WERI-Rb-1 (cell line): ENCODE results near the gene PLIN3.
A peak's percentile ranks its signal among the peaks of the same experiment; 100 is the strongest.

Source experiments
- DNase-seq: peaks from one replicate; pipeline ENCODE4 v3.0.0-alpha.2; 2020
- H3K27ac ChIP-seq: fragments of 250-450 bp; sonication (Bioruptor Pico); 2 replicates; pipeline ENCODE4 v1.5.1; 2020; ENCODE audit warnings: mild to moderate bottlenecking, moderate library complexity
- H3K27me3 ChIP-seq: fragments of 250-450 bp; sonication (Bioruptor Pico); 2 replicates; pipeline ENCODE4 v1.5.1; 2021; ENCODE audit warnings: mild to moderate bottlenecking, low read depth, moderate library complexity; ENCODE audit not compliant: insufficient read depth, severe bottlenecking
- H3K36me3 ChIP-seq: fragments of 250-450 bp; sonication (Bioruptor Pico); 2 replicates; pipeline ENCODE4 v1.5.1; 2020; ENCODE audit warnings: mild to moderate bottlenecking, moderate library complexity
- H3K4me3 ChIP-seq: 2 replicates; pipeline ENCODE4 v1.5.1; 2011; ENCODE audit warnings: low read depth, mild to moderate bottlenecking, control low read depth, low read length
- H3K9me3 ChIP-seq: fragments of 250-450 bp; sonication (Bioruptor Pico); 2 replicates; pipeline ENCODE4 v1.5.1; 2021; ENCODE audit warnings: mild to moderate bottlenecking, moderate library complexity; ENCODE audit not compliant: severe bottlenecking
- CTCF ChIP-seq: IDR thresholded peaks from 2 replicates; pipeline ENCODE4 v1.5.1; 2011; ENCODE audit warnings: low read depth, mild to moderate bottlenecking, control low read depth, inconsistent platforms, low read length

Gene PLIN3

DNA sequence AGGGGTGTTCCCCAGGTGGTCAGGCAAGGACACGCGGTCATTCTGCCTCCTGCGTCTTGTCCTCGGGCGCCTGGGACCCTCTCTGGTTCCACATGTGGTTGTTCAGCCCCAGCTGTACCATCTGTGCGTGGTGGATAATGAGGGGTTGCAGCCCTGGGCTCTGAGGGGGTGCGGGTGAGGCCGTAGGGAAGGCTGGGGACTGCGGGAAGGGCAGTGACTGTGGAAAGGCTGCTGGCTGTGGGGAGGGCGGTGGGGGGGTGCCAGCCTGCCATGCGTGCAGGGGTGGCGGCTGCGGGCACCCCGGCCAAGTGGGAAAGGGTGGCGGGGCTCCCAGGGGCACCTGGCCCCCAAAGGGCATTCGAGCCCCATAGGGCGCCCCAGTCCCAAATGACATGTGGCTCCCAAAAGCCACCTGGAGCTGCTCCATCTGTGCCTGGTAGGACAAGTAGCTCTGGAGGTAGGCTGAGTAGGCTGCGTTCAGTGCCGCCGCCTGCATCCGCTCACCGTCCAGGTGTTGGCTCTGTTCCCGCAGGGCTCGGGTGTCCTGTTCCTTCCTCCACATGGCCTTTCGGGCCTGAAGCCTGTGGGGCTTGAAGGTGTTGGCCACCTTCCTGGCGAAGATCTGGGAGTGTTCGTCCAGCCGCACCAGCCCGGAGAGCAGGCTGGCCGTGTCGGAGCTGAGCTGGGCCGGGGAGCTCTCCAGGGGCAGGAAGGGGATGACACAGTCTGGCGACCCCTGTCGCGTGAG is 51.1 kb downstream of the PLIN3 start:
- peaks cover 7% of the 10 kb centered on the region for H3K9me3 ChIP-seq
- no peak for DNase-seq
- H3K27ac ChIP-seq: peak overlapping the region; percentile 73

GRCh38 chr19:4815426-4816201 is 51.9 kb downstream of the PLIN3 start:
- Histone ChIP-seq H3K27ac (peak overlapping the region; percentile 73), H3K27me3 (no peaks in the 10 kb centered on the region), H3K4me3 (no peak overlapping the region), H3K9me3 (peaks cover 7% of the 10 kb centered on the region), H3K36me3 (peaks cover 29% of the 10 kb centered on the region)
- peak; percentile 91 for DNase-seq
- no peak for TF ChIP-seq CTCF

More for the DNA sequence above, 51.1 kb downstream of the PLIN3 start:
- Histone ChIP-seq H3K27me3 (no peaks in the 10 kb centered on the region), H3K4me3 (no peak overlapping the region), H3K36me3 (peaks cover 29% of the 10 kb centered on the region)
- no peak for TF ChIP-seq CTCF

DNA sequence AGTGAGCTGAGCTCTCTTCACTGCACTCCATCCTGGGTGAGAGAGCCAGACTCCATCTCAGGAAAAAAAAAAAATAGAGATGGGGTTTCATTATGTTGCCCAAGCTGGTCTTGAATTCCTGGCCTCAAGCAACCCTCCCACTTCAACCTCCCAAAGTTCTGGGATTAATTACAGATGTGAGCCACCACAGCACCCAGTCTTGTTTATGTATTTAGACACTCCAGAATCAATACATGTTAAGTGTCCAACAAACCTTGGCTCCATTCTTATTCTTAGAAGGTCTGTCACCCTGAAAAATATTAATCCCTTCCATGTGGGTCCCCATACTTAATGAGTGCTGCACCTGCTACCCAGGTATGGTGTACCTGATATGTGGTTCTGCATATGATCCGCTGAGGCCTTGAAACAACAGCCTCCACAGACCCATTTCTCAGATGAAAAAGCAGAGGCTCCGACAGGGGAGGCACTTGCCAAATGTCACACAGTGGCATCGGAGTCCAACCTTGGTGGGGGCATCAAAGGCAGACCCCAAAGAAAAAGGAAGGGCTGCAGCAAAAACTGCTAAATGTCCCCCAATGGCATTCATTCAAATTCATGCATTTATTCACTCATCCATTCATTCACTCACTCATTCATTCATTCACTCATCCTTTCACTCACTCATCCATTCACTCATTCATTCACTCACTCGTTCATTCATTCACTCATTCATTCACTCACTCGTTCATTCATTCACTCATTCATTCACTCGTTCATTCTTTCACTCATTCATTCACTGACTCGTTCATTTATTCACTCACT is 52.6 kb downstream of the PLIN3 start:
- Histone ChIP-seq H3K9me3 (peaks cover 7% of the 10 kb centered on the region), H3K27me3 (no peaks in the 10 kb centered on the region), H3K4me3 (no peak overlapping the region), H3K36me3 (peaks cover 29% of the 10 kb centered on the region), H3K27ac (no peak overlapping the region)
- no peak for TF ChIP-seq CTCF
- DNase-seq: no peak

GRCh38 chr19:4811328-4812131 is 55.9 kb downstream of the PLIN3 start:
- no peak overlapping the region for H3K27ac ChIP-seq
- peaks cover 8% of the 10 kb centered on the region for H3K36me3 ChIP-seq
- H3K9me3 ChIP-seq: peaks cover 7% of the 10 kb centered on the region
- H3K27me3 ChIP-seq: no peaks in the 10 kb centered on the region
- peak; percentile 89 for DNase-seq
- no peak overlapping the region for H3K4me3 ChIP-seq
- peak; percentile 97 for TF ChIP-seq CTCF

- Histone ChIP-seq H3K27ac (no peak overlapping the region), H3K27me3 (no peaks in the 10 kb centered on the region), H3K4me3 (no peak overlapping the region), H3K36me3 (no peaks in the 10 kb centered on the region), H3K9me3 (no peaks in the 10 kb centered on the region)
- TF ChIP-seq CTCF: no peak
- DNase-seq: no peak
Measured at GRCh38 chr19:4807188-4807587, 60.3 kb downstream of the PLIN3 start.
